Muscle of arm (tissue), 14 donors: ENCODE measurements around the gene TMPRSS12. TPM values are rescaled to one million over a fixed set of nuclear protein-coding genes. Genes with fewer than 3 reads are reported as not detected.
"Not testable (repeated sequence)": the region's sequence is repeated elsewhere in the genome, so short reads cannot be mapped to it uniquely, and the experiment has no call there.

Experiments
- DNase-seq: peaks from one replicate; pipeline ENCODE4 v3.0.0-alpha.2; 2013
- long read RNA-seq, 11 donors: transcript quantifications; one replicate each; lab custom pipeline, GENCODE V29; 2026
- polyA plus RNA-seq, 12 donors: library from polyadenylated mRNA; unstranded; fragments of 120-200 nt; gene quantifications; one replicate each; pipeline ENCODE4 v1.2.1, GENCODE V29; 2013; ENCODE audit not compliant: insufficient read length in 12 of 12

The TMPRSS12 gene
- polyA plus RNA-seq, result under 1 TPM in 5 of 12 donors, not detected in 7; 0.07 to 0.19 (median 0.09) TPM
- long read RNA-seq, donor 1, result 0 reads
- long read RNA-seq, donor 2, result 0 reads
- long read RNA-seq, donor 3, result 0 reads
- long read RNA-seq, donor 4, result 0 reads
- long read RNA-seq, donor 5, result 0 reads
- long read RNA-seq, donor 6, result 0 reads
- long read RNA-seq, donor 7, result 0 reads
- long read RNA-seq, donor 8, result 0 reads
- long read RNA-seq, donor 9, result 0 reads
- long read RNA-seq, donor 10, result 0 reads
- long read RNA-seq, donor 11, result 0 reads

- no peak for DNase-seq
Measured at GRCh38 chr12:50842637-50843493, at the start of gene TMPRSS12. Gene TMPRSS12 (plus strand): TSS chr12:50842926. CDS start chr12:50842965, 39 bp downstream.

- no peak for DNase-seq
Measured at GRCh38 chr12:50799908-50800307, 42.8 kb upstream of the TMPRSS12 start.

GRCh38 chr12:50803230-50803875 is 39.4 kb upstream of the TMPRSS12 start:
- DNase-seq, result no peak

GRCh38 chr12:50806176-50806575 is 36.5 kb upstream of the TMPRSS12 start:
- DNase-seq, result no peak

- DNase-seq, result not testable (repeated sequence)
Measured at GRCh38 chr12:50809131-50809530, 33.6 kb upstream of the TMPRSS12 start.

GRCh38 chr12:50814921-50815320 is 27.8 kb upstream of the TMPRSS12 start:
- DNase-seq, result not testable (repeated sequence)

GRCh38 chr12:50820177-50820576 is 22.5 kb upstream of the TMPRSS12 start:
- no peak for DNase-seq

GRCh38 chr12:50822082-50822481 is 20.6 kb upstream of the TMPRSS12 start:
- no peak for DNase-seq

GRCh38 chr12:50823724-50824123 is 19.0 kb upstream of the TMPRSS12 start:
- not testable (repeated sequence) for DNase-seq

GRCh38 chr12:50824914-50825313 is 17.8 kb upstream of the TMPRSS12 start:
- no peak for DNase-seq

GRCh38 chr12:50825372-50825838 is 17.3 kb upstream of the TMPRSS12 start:
- peak; percentile 71 for DNase-seq

- no peak for DNase-seq
Measured at GRCh38 chr12:50828121-50828520, 14.6 kb upstream of the TMPRSS12 start.

GRCh38 chr12:50828886-50829285 is 13.8 kb upstream of the TMPRSS12 start:
- DNase-seq, result no peak

- DNase-seq, result not testable (repeated sequence)
Measured at GRCh38 chr12:50833801-50834200, 8.9 kb upstream of the TMPRSS12 start.

- no peak for DNase-seq
Measured at GRCh38 chr12:50839042-50839441, 3.7 kb upstream of the TMPRSS12 start.

GRCh38 chr12:50840809-50841487 is 1.8 kb upstream of the TMPRSS12 start:
- no peak for DNase-seq

- DNase-seq, result no peak
Measured at GRCh38 chr12:50841716-50842531, 802 bp upstream of the TMPRSS12 start.

- no peak for DNase-seq
Measured at GRCh38 chr12:50845021-50845647, 2.4 kb downstream of the TMPRSS12 start.

GRCh38 chr12:50848963-50849362 is 6.2 kb downstream of the TMPRSS12 start:
- no peak for DNase-seq

GRCh38 chr12:50855218-50855617 is 12.5 kb downstream of the TMPRSS12 start:
- DNase-seq, result not testable (repeated sequence)
